ENCODE data around the gene PIK3R6.

GRCh38 chr17:8896087-8896486 is 28.6 kb upstream of the PIK3R6 start:
- TF ChIP-seq EZH2phosphoT487 (IDR thresholded peaks at IDR 0.05; ENCODE audit: borderline replicate concordance, low read length) (no peak), CTCF (IDR thresholded peaks at IDR 0.05; ENCODE audit: low read depth, low read length, poor library complexity, severe bottlenecking) (no peak)

All from DOHH2 (cell line).